LHCN-M2 (cell line): ENCODE results near the gene TRAPPC3. TPM values are rescaled to one million over a fixed set of nuclear protein-coding genes. Genes with fewer than 3 reads are reported as not detected.

Source experiments
- DNase-seq: peaks from one replicate; pipeline ENCODE4 v3.0.0-alpha.2; 2012; ENCODE audit warnings: low read depth
- total RNA-seq: library from RNA; depleted of rRNA; stranded (reverse); fragments of >200 nt; gene quantifications from 2 replicates; pipeline ENCODE4 v1.2.3, GENCODE V29; 2014

The TRAPPC3 gene
- total RNA-seq, 1 experiment from 2014 or later: 134 TPM

- DNase-seq: no peak
Measured at GRCh38 chr1:36100376-36100775, 48.9 kb downstream of the TRAPPC3 start.

DNA sequence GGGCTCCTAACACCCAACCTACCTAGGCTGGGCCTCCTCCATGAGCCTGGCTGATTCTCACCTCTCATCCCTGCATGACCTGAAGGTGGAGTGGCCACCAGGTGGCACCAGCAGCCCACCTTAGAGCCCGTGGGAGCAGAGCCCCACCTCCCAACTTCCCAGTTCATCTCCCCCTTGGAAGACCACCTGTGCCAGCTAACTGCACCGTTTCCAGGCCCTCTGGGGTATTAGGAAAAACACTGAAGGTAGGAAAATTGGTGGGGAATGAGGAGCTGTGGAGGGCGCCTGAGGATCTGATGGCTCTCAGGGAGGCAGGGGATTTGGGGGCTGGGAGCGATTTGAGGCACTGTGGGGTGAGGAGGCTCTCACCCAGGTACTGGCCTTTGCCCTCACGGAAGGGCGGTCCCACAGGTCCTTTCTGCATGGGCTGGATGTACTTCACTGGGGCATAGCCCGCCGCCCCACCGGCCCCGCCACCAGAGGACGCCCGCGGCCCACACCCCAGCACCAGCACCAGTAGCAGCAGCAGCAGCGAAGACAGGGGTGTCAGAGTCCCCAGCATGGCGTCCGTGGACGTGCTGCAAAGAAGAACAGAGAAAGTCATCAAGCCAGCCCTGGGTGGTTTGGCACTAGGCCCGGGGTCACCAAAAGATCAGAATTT, 49.5 kb downstream of the TRAPPC3 start:
- peak; percentile 50 for DNase-seq

DNA sequence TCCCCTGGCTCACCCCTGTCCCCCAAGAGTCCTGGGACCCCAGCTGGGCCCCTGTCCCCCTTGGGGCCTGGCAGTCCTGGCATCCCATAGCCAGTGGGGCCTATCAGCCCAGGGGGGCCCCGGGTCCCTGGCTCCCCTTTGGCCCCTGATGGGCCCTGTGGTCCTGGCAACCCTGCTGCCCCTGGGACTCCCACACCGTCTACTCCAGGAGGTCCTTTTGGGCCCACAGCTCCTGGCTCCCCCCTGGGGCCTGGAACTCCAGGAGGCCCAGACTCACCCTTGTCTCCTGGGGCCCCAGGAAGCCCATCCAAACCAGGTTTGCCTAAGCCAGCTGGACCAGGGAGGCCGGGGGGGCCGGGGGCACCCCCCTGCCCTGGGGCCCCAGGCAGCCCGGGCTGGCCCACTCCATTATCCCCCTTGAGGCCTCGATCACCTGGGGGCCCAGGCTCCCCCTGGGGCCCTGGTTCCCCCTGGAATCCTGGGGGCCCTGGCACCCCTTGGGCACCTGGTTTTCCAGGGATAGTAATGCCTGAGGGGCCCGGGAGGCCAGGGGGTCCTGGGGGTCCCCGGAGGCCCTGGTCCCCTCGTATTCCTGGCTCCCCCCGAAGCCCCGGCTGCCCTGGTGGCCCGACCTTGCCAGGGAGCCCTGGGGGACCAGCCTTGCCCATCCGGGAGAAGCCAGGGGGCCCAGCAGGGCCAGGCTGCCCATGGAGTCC, 50.5 kb downstream of the TRAPPC3 start:
- no peak for DNase-seq

- DNase-seq: no peak
Measured at GRCh38 chr1:36097693-36098585, 51.3 kb downstream of the TRAPPC3 start.

- DNase-seq: peak; percentile 30
Measured at GRCh38 chr1:36096500-36097432, 52.5 kb downstream of the TRAPPC3 start.

DNA sequence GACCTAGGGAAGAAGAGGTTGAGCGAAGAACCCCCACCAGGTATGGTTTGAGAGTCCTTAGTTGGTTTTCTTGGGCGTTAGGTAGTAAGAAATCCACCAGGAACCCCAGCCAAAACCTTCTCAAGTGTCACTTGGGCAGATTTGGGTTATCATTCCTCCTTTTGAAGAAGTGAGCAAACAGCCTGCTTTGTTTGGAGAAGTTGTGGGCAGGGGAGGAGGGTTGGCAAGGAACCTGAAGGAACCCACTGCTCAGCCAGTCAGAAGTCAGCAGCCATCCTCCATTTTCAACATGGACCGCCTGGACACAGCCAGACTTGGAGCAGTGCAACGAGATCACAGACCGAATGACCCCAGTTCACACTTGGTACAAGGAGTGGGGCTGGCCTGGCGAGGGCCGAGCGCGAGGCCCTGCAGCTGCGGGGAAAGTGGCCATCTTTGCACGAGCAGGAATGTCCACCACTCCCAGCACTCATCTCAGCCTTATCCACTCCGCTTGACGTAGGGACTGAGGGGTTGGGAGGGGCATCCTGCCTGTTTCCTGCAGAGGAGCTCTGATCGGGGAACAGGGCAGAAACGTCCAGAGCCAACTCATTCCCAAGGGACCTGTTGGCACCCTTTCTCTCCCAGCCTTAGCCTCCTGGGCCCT, 53.4 kb downstream of the TRAPPC3 start:
- DNase-seq: no peak

GRCh38 chr1:36094621-36095061, 54.6 kb downstream of the TRAPPC3 start:
- no peak for DNase-seq

DNA sequence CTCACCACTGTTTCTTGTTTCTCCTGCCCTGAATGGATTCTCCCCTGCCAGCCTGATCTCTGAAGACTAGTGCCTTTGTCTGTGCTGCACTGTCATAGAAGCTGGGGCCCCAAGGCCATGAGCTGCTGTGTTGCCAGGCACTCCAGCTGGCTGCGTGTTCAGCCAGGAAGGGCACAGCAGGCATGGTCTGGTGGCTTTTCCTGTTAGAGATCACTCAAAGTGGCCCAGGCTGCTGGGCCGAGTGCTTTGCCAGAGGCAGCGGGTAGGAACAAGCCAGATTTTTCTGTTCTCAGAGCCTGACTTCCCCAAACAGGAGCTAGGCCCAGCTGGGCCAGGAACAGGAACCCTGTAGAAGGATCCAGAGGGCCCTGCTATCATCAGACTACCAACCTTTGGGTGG, 55.4 kb downstream of the TRAPPC3 start:
- DNase-seq: no peak

GRCh38 chr1:36093226-36093625, 56.1 kb downstream of the TRAPPC3 start:
- DNase-seq: no peak

DNA sequence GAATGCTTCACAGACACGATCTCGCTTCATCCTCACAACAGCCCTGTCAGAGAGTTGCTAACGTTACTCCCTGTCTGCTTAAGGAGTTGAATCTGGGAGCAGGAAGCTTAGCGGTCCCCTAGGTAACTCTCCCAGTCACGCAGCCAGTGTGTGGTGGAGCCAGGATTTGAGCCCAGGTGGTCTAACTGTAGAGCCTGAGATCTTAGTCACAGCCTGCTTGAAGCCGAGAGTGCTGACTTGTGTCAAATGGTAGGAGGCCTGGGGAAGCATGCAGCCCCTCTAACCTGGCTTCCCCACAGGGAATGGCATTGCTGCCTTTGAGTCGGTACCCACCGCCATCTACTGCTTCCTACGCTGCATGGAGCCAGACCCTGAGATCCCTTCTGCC, 56.5 kb downstream of the TRAPPC3 start:
- DNase-seq: no peak

- no peak for DNase-seq
Measured at GRCh38 chr1:36092166-36092797, 57.0 kb downstream of the TRAPPC3 start.

GRCh38 chr1:36091698-36092097, 57.6 kb downstream of the TRAPPC3 start:
- DNase-seq: no peak

GRCh38 chr1:36091141-36091540, 58.1 kb downstream of the TRAPPC3 start:
- DNase-seq: no peak

- peak; percentile 42 for DNase-seq
Measured at GRCh38 chr1:36089393-36090121, 59.7 kb downstream of the TRAPPC3 start.

GRCh38 chr1:36088577-36089392, 60.5 kb downstream of the TRAPPC3 start, which contains the start of gene ADPRS:
TSS of gene ADPRS (plus strand) at chr1:36088892. CDS start at chr1:36088905, 13 bp downstream.
- DNase-seq: peak; percentile 83

DNA sequence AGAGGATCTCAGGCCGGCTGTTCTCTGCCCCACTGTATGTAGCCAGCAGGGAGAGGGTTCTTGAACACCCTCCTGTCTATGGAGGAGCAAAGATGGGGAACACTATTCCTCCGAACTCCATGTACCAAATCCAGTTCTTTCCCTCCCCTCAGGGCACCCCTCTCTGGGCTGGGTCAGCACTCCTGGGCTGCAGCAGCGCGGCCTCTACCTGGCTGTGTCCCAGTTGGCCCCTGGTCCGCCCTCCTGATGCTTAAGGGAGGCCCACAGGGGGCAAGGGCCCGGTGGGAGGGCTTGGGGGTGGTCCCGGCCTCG, 61.1 kb downstream of the TRAPPC3 start:
- no peak for DNase-seq

DNA sequence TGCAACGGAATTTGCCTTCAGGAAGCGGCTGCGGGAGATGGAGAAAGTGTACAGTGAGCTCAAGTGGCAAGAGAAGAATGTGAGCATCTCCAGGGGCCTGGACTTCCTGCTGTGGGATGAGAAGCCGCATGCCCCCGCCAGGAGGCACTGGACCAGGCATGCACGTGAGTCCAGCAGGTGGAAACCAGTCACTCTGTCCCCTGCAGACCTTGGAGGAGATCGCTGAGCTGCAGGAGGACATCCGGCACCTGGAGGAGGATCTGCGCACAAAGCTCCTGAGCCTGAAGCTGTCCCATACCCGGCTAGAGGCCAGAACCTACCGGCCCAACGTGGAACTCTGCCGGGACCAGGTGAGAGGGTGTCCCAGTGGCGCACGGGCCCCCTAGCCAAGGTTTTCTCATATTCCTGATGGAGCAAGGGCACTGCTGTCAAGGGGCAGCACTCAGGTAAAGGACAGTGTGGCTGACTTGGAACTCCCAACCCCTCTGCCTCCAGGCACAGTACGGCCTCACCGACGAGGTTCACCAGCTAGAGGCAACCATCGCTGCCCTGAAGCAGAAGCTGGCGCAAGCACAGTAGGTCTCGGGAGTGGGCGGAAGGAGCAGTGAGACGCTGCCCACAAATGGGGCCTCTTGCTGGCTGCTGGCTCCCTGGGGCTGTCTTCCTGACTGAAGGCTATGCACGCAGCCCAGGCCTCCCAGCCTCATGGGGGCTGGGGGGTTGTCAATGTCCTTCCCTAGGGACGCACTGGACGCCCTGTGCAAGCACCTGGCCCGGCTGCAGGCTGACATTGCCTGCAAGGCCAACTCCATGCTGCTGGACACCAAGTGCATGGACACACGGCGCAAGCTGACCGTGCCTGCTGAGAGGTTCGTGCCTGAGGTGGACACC, 61.8 kb downstream of the TRAPPC3 start:
- DNase-seq: no peak
